Testis (tissue), 2 donors: ENCODE results near the gene CFAP57.

ENCODE experiments used
- POLR2A ChIP-seq: fragments of 450-650 bp; IDR thresholded peaks from one replicate; pipeline ENCODE4 v1.6.1; 2017; ENCODE audit warnings: antibody characterized with exemption, mild to moderate bottlenecking, moderate library complexity
- TF ChIP-seq, protein P1 (sequence below), 3 experiments: fragments of 450-650 bp in 2 of 3; fragments of 200-600 bp in 1 of 3; sonication (generic) in 1 of 3; IDR thresholded peaks; one replicate each; pipeline ENCODE4 v1.5.1; 2016 to 2019; ENCODE audit warnings: antibody characterized with exemption in 3 of 3, mild to moderate bottlenecking in 2 of 3, moderate library complexity in 1 of 3

DNA sequence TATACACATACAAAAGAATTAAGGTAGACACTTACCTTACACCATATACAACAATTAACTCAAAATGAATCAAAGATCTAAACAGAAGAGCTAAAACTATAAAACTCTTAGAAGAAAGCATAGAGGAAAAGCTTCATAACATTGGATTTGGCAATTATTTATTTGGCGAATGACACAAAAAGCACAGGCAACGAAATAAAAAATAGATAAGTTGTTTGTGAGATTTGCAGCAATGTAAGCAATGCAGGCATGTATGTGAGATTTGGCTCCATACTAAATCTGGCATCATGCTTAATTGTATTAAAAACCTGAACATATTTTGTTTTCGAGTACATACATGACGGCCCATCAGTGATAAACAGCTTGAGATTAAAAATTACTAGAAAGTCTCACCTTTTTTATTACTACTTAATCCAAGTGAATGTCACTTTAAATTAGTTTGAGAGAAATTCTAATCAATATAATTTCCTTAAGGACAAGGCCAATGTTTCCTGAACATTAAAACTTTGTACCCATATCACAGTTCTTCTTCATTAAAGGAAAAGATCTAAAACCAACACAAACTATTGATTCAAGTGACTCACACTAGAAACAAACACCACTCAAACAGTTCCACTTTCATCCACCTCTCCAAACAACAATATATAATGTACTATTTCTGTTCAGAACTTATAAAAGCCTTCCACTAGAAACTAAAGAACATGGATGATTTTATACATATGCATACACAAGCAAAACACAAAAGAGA lies 74.5 kb downstream of the CFAP57 start:
- TF ChIP-seq, protein P1, sequence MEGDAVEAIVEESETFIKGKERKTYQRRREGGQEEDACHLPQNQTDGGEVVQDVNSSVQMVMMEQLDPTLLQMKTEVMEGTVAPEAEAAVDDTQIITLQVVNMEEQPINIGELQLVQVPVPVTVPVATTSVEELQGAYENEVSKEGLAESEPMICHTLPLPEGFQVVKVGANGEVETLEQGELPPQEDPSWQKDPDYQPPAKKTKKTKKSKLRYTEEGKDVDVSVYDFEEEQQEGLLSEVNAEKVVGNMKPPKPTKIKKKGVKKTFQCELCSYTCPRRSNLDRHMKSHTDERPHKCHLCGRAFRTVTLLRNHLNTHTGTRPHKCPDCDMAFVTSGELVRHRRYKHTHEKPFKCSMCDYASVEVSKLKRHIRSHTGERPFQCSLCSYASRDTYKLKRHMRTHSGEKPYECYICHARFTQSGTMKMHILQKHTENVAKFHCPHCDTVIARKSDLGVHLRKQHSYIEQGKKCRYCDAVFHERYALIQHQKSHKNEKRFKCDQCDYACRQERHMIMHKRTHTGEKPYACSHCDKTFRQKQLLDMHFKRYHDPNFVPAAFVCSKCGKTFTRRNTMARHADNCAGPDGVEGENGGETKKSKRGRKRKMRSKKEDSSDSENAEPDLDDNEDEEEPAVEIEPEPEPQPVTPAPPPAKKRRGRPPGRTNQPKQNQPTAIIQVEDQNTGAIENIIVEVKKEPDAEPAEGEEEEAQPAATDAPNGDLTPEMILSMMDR (IDR thresholded peaks at IDR 0.05) = no peak
- no peak for TF ChIP-seq POLR2A
